Osteocyte (in vitro differentiated cells): ENCODE data around the gene NFIC. TPM values are rescaled to one million over a fixed set of nuclear protein-coding genes. Genes with fewer than 3 reads are reported as not detected.

Source experiments
- DNase-seq: peaks from one replicate; pipeline ENCODE4 v3.0.0; 2021; ENCODE audit warnings: mixed read lengths; ENCODE audit not compliant: unreplicated experiment; ENCODE audit errors: extremely low spot score
- H3K27ac Mint-ChIP-seq: one replicate; pipeline ENCODE4 v1.8.0; 2021; ENCODE audit warnings: mild to moderate bottlenecking, mixed read lengths; ENCODE audit not compliant: unreplicated experiment
- H3K27me3 Mint-ChIP-seq: one replicate; pipeline ENCODE4 v1.8.0; 2021; ENCODE audit warnings: mixed read lengths; ENCODE audit not compliant: unreplicated experiment
- H3K36me3 Mint-ChIP-seq: one replicate; pipeline ENCODE4 v1.8.0; 2021; ENCODE audit warnings: mixed read lengths; ENCODE audit not compliant: unreplicated experiment
- H3K4me1 Mint-ChIP-seq: one replicate; pipeline ENCODE4 v1.8.0; 2021; ENCODE audit warnings: mixed read lengths; ENCODE audit not compliant: unreplicated experiment
- H3K4me3 Mint-ChIP-seq: one replicate; pipeline ENCODE4 v1.8.0; 2021; ENCODE audit warnings: mild to moderate bottlenecking, moderate library complexity, mixed read lengths; ENCODE audit not compliant: unreplicated experiment
- H3K9me3 Mint-ChIP-seq: one replicate; pipeline ENCODE4 v1.8.0; 2021; ENCODE audit warnings: mixed read lengths; ENCODE audit not compliant: unreplicated experiment
- CTCF ChIP-seq: fragments of 200-600 bp; sonication (generic); IDR thresholded peaks from 2 replicates; pipeline ENCODE4 v1.5.0; 2021; ENCODE audit warnings: antibody characterized with exemption, mild to moderate bottlenecking, moderate library complexity
- total RNA-seq: library from RNA; stranded (reverse); gene quantifications from 2 replicates; pipeline ENCODE4 v1.2.1, GENCODE V29; 2021

Gene NFIC
- total RNA-seq, 1 donor from 2014 or later, result 63.8 TPM

GRCh38 chr19:3407556-3408516, 41.5 kb downstream of the NFIC start:
- H3K27ac Mint-ChIP-seq, result peak overlapping the region; percentile 55
- H3K9me3 Mint-ChIP-seq, result no peaks in the 10 kb centered on the region
- H3K27me3 Mint-ChIP-seq, result no peaks in the 10 kb centered on the region
- DNase-seq, result no peak
- TF ChIP-seq CTCF, result no peak
- no peak overlapping the region for H3K4me3 Mint-ChIP-seq
- H3K4me1 Mint-ChIP-seq, result peaks cover 18% of the 10 kb centered on the region
- H3K36me3 Mint-ChIP-seq, result peaks cover 3% of the 10 kb centered on the region

GRCh38 chr19:3408996-3409345, 42.6 kb downstream of the NFIC start:
- H3K4me3 Mint-ChIP-seq, result no peak overlapping the region
- no peak for TF ChIP-seq CTCF
- no peak for DNase-seq
- peaks cover 18% of the 10 kb centered on the region for H3K4me1 Mint-ChIP-seq
- no peaks in the 10 kb centered on the region for H3K9me3 Mint-ChIP-seq
- no peaks in the 10 kb centered on the region for H3K27me3 Mint-ChIP-seq
- no peak overlapping the region for H3K27ac Mint-ChIP-seq
- H3K36me3 Mint-ChIP-seq, result peaks cover 3% of the 10 kb centered on the region

- H3K27me3 Mint-ChIP-seq, result no peaks in the 10 kb centered on the region
- no peak for TF ChIP-seq CTCF
Measured at GRCh38 chr19:3409346-3410064, 43.1 kb downstream of the NFIC start.

GRCh38 chr19:3411636-3412035, 45.3 kb downstream of the NFIC start:
- peaks cover 3% of the 10 kb centered on the region for H3K36me3 Mint-ChIP-seq
- TF ChIP-seq CTCF, result no peak
- H3K27ac Mint-ChIP-seq, result no peak overlapping the region
- H3K4me1 Mint-ChIP-seq, result peaks cover 11% of the 10 kb centered on the region
- H3K4me3 Mint-ChIP-seq, result no peak overlapping the region
- no peaks in the 10 kb centered on the region for H3K27me3 Mint-ChIP-seq
- DNase-seq, result no peak
- no peaks in the 10 kb centered on the region for H3K9me3 Mint-ChIP-seq

More at GRCh38 chr19:3409346-3410064, 43.1 kb downstream of the NFIC start:
- Mint-ChIP-seq H3K4me3 (no peak overlapping the region), H3K4me1 (peaks cover 15% of the 10 kb centered on the region), H3K36me3 (peaks cover 3% of the 10 kb centered on the region), H3K9me3 (no peaks in the 10 kb centered on the region), H3K27ac (no peak overlapping the region)
- no peak for DNase-seq

- H3K27me3 Mint-ChIP-seq, result no peaks in the 10 kb centered on the region
- peaks cover 3% of the 10 kb centered on the region for H3K36me3 Mint-ChIP-seq
- H3K4me1 Mint-ChIP-seq, result peaks cover 11% of the 10 kb centered on the region
- no peak for TF ChIP-seq CTCF
- no peak overlapping the region for H3K4me3 Mint-ChIP-seq
- DNase-seq, result no peak
- no peaks in the 10 kb centered on the region for H3K9me3 Mint-ChIP-seq
- H3K27ac Mint-ChIP-seq, result no peak overlapping the region
Measured at GRCh38 chr19:3412066-3412465, 45.7 kb downstream of the NFIC start.
